NCI-H128 (cell line): ENCODE data around the gene RPH3AL.
"Not testable (repeated sequence)": the region's sequence is repeated elsewhere in the genome, so short reads cannot be mapped to it uniquely, and the experiment has no call there.

Source experiments
- DNase-seq: peaks from one replicate; lab custom pipeline; 2025; ENCODE audit not compliant: unreplicated experiment; lab: John Stamatoyannopoulos, UW

The RPH3AL gene

DNA sequence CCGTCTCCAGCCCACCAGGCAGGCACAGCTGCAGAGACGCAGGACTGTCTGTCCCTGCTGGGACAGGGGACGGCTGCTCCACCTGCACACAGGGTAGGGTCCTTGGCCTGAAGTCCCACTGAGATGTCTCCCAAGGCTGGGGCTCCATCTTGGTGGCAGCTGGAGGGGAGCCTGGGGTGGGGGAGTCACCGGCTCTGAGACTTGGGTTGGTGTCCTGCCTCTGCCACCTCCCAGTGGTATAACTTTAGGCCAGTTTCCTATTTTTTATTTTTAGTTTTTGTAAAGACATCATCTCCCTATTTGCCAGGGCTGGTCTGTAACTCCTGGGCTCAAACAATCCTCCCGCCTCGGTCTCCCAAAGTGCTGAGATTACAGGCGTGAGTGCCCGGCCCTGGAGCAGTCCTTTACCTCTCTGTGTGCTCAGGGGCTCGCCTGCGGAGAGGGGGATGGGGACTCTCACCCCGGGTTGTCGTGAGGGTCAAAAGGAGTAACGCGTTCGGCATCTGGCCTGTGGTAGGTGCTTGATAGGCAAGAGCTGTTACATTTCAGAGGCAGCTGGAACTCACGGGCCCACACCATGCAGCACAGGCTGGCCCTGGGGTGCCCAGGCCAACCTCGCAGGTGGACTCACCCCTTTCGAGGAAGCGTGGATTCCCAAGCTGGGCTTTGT lies 124.5 kb downstream of the RPH3AL start:
- no peak for DNase-seq

DNA sequence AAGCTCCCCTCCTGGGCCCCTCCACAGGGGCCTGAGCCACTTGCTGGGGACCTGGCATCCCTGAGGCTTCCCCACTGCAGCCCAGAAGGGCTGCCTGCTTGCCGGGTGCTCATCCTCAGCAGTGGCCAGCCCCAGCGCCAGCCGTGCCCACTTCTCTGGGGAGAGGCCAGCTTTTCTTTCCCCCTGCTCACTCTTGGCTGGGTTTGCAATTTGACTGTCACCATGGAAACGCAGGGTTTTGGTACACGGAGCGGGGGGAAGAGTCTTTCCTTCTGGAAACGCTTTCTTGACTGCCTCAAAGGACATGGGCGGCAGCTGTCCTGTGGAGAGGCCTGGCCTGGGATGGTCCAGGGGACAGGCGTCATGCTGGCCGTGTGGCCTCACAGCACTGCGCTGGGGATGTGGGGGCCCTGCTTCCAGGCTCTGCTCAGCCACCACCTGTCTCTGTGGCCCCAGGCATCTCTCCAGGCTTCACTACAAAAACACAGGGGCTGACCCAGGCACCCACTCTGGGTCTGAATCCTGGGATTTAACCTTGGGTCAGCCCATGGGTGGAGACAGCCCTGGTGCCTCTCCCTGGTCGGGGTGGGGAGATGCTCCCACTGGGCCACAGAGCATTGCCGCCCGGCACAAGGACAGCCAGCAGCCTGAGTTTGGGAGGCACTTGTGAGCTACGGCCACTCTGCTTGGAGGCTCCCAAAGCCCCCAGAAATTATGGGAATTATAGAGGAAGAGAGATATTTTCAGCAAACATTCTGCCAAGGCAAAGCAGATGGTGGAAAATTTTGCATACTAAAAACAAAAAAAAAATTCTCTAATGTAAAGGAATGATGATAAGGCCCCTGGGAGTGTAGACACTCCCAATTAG lies 125.3 kb downstream of the RPH3AL start:
- no peak for DNase-seq

DNA sequence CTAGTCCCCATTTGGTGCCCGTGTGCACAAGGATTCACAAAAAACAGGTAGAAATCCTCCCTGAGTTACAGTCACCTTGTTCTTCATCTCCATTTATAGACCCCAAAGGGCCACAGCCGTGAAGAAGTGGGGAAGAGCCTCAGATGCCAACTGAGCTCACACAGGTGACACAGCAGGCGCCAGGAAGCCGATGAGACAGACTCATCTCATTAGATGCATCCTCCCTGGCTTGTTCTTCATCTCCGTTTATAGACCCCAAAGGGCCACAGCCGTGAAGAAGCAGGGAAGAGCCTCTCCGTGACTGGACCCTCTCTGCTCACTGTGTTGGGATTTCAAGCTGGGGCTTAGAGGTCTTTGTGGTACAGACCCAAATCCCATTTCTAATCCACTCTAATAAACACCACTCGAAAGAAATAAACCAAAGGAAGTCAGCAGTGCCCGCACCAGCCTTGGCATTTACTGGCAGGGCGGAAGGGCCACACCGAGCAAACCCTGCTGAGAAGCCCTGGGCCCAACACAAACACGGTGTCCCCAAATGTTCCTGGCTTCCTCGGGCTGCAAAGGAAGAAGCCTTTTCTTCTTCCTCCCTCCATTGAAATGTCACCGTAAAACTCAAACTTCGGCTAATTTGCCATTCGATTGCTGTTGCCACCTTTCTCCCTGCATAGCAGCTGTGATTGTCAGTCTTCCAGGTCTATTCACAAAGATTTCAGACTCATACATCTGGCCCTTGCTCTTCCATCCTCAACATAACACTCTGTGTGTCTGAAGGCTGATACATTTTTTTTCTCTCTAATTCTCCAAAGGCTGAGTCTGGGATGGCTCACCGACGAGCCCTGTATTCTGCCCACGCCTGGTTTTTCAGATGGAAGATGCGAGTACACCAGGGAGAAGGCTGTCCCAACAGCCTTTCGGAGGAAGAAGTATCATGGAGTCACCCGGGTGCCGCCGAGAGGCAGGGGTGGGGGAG lies 126.2 kb downstream of the RPH3AL start:
- no peak for DNase-seq

DNA sequence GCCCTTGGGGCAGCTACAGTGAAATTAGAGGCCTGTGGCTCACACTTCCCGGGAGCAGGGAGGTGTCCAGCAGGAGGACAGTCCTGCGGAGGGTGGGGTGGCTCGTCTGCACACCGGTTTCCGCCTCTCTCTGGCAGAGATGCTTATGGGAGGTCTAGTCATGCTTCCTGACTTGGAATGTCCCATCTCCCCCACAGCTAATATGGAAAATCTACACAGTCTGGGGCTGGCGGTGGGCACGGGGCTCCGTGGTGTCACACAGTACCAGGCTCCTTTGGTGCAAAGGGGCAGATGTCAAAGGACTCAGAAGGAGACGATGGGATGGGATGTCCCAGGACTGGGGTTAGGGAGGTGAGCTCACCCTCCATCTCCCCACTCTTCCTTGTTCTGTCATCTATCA lies 127.1 kb downstream of the RPH3AL start:
- no peak for DNase-seq

DNA sequence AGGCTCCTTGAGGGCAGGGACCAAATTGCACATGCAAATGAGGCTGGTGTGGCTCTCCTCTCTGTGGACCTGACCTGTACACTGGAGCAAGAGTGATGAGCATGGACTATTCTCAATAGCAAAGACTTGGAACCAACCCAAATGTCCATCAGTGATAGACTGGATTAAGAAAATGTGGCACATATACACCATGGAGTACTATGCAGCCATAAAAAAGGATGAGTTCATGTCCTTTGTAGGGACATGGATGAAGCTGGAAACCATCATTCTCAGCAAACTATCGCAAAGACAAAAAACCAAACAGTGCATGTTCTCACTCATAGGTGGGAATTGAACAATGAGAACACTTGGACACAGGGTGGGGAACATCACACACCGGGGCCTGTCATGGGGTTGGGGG lies 128.0 kb downstream of the RPH3AL start:
- DNase-seq = not testable (repeated sequence)

DNA sequence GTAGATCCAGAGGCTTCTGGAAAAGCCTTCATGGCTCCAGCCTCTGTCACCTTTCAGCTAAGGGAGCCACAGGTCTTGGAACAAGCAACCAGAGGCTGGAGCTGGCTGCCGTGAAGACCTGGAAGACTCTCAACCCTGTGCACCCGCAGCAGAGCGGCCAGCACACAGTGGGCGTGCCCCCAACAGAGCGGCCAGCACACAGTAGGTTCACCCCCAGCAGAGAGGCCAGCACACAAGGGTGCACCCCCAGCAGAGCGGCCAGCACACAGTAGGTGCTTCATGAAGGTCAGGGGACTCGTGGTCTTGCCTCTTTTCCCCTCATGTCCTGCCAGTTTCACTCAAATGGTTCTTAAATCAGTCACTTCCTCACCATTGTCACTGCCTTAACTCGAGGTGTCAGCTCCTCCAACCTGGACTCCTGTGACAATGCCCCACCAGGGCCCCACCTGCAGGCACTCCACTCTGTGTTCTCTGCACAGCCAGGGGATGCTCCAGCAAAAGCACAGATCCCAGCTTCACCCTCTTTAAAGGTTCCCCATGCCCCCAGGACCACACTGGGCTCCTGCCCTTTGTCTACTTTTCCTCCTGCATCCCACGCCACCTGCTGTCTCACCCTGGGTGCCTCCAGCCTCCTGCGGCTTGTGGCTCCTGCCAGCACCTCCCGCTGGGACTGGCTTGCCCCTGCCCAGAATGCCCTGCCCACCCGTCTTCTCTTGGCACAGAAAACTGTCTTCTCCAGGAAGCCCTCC lies 128.7 kb downstream of the RPH3AL start:
- DNase-seq = no peak

DNA sequence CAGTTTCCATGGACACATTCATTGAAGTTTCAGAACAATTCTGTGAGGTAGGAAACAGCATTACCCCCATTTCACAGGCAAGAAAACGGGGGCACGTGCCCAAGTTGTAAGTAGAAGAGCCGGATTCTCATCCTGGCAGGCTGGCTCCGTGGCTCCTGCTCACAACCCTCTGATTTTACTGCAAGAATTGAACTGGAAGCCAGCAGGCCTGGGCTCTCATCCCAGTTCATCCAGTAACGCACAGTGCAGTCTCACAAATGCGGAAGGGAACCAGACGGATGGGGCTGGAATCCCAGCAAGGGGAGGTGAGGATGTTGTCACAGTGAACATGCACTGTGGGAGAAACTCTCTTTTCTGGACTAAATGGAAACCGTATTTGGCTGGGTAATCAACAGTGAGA lies 130.4 kb downstream of the RPH3AL start:
- DNase-seq = no peak

DNA sequence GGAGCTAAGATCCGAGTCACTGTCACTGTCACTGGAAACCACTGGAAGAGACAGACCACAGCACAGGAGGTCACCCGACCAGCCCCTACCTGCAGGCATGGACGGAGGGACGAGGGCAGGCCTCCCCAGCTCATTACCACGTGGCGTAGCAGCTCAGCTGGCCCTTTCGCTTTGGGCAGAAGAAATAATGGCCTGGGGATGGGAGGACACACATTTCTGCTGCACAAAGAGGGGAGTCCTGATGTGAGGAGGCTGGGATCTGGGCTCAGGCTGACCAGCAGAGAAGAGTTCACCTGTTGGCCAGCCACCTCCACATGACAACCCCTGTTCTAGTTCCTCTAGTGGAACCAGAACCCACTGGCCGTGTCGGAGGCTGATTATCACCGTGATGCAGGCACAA lies 132.9 kb downstream of the RPH3AL start:
- no peak for DNase-seq

DNA sequence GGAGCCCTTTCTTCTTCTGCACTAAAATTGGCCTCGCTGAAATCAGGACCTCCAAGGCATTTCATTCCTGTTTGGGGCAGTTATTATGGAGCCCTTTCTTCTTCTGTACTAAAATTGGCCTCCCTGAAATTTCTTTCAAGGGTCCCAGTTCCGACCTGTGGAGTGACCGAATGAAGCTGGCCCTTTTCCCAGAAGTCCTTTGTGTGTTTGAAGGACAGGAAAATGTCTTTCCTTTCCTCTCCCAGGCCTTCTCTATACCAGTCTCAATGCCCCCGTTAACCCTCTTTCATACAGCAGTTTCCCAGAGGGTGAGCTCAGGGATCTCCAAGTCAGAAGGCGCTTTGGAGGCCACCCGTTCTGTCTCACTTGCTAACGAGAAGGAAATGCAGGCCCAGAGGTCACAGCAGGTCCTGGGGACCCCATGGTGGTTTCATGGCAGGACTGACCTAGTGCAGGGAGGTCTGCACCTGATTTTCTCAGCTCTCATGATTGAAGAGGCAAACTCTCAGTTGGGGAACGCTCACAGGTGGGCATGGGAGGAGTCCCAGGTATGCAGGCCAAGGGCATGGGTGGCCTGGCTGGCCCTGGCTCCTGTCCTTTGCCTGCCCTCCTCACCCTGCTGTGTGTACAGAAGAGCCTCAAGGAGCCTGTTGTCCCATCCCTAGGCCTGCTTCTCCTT lies 134.0 kb downstream of the RPH3AL start:
- no peak for DNase-seq

DNA sequence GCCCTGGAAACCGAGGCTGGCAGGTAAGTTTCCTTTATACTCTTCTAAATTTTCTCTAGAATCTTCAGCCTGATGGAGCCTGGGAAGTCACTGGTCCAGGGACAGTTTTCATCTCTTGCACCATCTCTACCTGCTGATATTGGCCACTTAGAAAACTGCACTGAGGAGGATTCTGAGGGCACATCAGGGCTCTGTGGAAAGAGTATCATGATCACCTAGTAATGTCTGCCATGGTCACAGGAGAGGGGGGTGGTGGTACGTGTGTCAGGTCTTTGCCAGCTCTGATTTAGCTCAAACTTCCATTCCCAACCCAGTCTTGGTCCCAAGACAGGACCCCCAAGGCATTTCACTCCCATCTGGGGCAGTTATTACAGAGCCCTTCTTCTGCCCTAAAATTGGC lies 136.0 kb downstream of the RPH3AL start:
- DNase-seq = no peak

DNA sequence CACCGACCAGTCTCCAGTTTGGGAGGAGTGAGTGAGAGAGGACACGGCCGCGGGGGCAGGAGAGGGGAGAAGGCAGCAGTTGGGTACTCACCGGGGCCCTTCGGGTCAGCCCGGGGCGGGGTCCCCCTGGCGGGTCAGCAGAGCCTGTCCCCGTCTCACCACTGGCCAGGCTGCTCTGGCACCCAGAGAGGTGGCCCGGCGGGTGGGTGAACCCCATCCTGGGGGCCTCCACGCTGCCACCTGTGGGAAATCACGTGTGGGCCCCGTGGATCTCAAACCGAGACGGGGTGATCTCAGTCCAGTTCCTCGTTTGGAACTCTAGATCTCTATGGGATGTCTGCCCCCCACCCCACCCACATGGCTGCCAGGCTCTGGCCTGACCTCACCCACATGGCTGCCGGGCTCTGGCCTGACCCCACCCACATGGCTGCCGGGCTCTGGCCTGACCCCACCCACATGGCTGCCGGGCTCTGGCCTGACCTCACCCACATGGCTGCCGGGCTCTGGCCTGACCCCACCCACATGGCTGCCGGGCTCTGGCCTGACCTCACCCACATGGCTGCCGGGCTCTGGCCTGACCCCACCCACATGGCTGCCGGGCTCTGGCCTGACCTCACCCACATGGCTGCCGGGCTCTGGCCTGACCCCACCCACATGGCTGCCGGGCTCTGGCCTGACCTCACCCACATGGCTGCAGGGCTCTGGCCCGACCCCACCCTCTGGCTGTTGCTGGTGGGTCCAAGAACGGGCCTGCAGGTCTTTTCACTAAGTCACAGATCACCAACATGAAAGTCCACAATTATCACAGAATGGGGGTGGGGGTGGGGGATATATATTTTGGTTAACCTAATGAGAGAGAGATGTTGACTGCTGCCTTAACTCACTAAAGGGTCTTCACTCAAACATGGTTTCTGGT lies 136.8 kb downstream of the RPH3AL start:
- not testable (repeated sequence) for DNase-seq

DNA sequence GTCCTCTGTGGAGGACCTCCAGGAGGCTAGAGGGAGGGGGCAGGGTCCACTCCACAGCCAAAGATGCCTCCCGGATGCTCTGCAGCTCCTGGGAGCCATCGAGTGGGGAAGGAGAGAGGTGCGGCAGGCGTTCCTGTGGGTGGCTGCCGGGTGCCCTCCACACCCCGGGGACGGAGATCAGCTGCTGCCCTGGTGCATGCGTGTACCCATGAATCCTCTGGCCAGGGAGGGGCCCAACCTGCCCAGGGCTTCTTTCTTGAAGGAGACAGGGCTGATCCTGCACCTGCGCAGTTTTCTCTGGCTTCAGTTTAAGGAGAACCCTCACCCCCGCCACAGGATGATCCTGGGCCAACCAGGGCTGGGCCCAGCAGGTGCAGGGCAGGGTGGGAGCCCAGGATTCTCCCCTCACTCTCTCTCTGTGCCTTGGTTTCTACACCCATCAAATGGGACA lies 137.7 kb downstream of the RPH3AL start:
- DNase-seq = no peak

DNA sequence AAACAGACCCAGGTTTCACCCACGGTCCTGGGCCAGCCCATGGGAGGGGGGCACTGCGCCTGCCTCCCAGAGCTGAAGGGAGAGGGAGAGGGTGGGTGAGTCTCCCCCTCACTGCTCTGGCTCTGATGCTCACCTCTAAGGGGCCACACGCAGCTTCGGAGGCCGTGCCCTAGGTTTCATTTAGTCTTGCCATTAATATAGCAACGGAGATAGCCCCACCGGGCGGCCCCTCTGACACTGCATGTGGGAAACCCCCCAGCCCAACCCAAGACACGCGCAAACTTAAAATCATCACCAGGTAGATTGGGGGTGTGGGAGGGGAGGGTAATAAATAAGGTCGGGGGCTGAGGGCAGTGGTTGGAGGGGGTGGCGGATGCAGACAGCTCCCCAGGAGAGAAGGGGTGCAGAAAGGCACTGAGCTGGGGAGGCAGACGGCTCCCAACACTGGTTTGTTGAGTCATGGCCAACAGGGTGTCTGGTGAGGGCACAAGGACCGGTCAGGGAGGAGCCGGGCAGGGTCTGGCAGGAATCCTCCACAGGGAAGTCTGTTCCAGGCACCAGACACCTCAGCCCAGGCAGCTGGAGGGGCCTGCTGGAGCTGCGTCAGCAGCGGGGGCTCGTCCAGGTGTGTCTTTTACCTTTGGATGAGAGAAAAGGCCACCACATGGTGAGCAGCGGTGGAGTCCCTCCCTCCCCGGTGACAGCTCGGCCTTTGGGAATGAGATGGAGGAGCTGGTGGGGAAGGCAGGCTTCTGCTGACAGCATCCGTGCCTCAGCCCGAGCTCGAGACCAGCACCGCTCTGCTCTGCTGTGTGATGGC lies 139.1 kb downstream of the RPH3AL start:
- no peak for DNase-seq

DNA sequence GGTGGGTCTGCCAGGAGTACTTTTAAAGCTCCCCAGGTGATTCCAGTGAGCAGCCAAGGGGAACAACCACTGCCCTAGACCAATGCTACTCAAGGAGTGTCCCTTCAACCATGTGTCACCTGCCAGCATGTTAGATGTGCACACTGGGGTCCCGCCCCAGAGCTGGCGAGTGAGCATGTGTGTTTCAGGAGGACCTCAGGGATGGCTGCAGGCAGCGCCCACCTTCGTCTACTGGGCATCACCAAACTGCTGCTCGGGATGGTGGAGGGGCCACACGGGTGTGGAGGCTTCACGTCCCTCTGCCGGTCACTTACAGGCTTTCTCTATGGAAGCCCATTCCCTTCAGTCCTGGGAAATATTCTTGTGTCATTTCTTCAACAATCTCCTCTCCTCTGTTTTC lies 142.2 kb downstream of the RPH3AL start:
- DNase-seq = no peak

DNA sequence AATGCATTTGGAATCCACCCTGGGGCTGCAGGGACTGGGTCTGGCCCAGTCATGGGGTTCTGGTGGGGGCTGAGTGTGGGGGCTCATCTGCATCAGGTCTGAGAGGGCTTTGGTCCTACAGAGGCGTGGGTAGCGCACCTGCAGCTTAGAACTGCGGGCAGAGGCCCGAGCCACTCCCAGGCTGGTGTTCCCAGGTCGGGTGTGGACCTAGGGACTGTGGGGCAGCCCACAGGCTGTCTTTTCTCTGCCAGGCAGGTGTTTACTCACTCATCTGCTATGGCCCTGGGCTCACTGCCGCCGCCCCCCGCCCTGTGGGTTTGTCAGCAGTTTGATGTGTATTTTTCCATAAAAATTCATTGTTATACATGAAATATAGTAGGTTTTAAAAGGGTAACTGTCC lies 144.2 kb downstream of the RPH3AL start:
- DNase-seq = no peak

DNA sequence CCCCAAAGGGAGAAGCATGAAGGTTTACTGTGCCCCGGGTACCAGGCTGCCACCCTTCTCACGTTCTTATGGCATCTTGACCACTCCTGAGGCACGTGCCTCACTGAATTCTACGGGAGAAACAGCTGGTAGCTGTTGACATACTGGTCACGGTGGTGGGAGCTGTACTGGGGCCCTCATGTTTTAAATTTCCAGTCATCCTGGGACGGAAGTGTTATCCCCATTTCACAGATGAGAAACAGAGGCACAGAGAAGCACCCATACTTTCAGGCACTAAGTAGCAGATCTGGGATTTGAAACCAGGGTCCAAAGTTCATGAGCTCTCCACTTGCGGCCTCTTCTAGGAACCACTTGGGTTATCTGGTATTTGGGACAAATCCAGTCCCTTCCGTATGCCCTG lies 144.8 kb downstream of the RPH3AL start:
- DNase-seq = no peak

DNA sequence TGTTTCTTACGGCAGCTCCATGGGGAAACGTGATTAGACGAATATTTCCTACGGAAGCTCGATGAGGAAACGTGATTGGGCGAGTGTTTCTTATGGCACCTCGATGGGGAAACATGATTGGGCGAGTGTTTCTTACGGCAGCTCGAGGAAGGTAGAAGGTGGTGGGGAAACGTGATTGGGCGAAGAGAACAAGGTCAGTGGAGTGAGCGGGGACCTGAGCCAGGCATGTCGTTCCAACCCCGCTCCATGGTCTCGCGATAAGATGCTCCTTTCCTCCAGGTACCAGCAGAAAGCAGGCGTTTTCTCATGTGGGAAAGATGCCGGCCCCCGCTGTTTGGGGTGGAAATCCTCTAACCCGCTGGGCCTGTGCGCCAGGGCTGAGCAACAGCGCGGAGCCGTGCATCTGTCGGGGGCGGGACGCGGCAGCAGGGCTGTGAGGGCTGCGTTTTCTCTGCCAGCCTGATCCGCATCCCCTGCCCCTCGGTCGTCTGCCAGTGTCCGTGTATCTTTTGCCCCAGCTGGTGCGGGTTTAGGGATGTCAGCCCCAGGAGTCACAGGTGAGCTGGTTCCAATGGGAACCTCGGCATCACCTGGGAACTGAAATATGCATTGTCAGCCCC lies 145.6 kb downstream of the RPH3AL start:
- DNase-seq = no peak

DNA sequence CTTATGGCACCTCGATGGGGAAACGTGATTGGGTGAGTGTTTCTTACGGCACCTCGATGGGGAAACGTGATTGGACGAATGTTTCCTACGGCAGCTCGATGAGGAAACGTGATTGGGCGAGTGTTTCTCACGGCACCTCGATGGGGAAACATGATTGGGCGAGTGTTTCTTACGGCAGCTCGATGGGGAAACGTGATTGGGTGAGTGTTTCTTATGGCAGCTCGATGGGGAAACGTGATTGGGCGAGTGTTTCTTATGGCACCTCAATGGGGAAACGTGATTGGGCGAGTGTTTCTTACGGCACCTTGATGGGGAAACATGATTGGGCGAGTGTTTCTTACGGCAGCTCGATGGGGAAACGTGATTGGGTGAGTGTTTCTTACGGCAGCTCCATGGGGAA lies 146.1 kb downstream of the RPH3AL start:
- not testable (repeated sequence) for DNase-seq
